Gastroesophageal sphincter (tissue), 3 donors: ENCODE results near the gene ITGB6.

Source experiments
- EP300 ChIP-seq: sonication (generic); formaldehyde crosslinking; IDR thresholded peaks from one replicate; pipeline ENCODE4 v1.6.1; 2017; ENCODE audit warnings: antibody characterized with exemption, mild to moderate bottlenecking
- POLR2A ChIP-seq, 2 donors: fragments of 450-650 bp; IDR thresholded peaks; one replicate each; pipeline ENCODE4 v1.6.1; 2017; ENCODE audit warnings: antibody characterized with exemption in 2 of 2, mild to moderate bottlenecking in 2 of 2, moderate library complexity in 1 of 2
- TF ChIP-seq, protein P1 (sequence below), 4 experiments: fragments of 200-600 bp in 2 of 4; fragments of 450-650 bp in 2 of 4; sonication (generic) in 1 of 4; IDR thresholded peaks; one replicate each; pipeline ENCODE4 v1.5.1; 2017 to 2019; ENCODE audit warnings: antibody characterized with exemption in 4 of 4, mild to moderate bottlenecking in 2 of 4, moderate library complexity in 2 of 4

DNA sequence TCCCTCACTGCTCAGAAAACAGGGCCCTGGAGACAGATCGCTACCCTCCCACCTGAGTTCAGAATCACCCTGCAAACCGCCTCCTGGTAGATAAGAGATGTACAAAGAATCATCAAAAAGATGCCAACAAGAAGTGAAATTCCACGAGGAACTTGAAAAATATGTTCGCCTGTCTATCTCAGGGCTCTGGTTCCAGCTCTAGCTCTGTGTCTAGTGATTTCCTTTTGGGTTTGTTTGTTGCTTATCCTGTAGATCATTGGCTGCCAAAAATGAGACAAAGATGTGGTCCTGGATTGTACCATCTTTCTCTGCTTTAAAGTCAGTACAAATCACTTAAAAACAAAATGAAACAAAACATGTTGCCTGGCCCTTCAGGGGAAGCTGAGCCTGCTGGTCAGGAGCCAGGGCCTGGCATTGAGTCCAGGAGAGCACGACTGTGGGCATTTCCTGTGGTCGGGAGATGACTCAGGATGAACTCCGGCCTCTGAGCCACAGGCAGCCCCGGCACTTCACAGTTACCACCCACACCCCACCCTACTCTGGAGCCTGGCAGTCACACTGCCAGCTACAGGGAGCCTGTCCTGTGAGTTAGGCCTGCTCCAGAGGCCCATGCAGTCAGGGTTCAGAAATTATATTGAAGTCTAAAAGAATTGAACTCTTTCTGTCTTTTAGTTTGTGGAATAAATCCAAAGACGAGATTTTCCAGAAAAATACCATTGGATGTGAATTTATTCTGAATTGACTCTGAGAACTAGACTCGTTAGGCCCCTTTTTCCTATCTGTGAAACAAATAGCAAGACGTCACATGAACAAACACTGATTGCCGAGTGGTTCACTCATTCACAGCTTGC is 8.0 kb upstream of the ITGB6 start:
- TF ChIP-seq, protein P1, sequence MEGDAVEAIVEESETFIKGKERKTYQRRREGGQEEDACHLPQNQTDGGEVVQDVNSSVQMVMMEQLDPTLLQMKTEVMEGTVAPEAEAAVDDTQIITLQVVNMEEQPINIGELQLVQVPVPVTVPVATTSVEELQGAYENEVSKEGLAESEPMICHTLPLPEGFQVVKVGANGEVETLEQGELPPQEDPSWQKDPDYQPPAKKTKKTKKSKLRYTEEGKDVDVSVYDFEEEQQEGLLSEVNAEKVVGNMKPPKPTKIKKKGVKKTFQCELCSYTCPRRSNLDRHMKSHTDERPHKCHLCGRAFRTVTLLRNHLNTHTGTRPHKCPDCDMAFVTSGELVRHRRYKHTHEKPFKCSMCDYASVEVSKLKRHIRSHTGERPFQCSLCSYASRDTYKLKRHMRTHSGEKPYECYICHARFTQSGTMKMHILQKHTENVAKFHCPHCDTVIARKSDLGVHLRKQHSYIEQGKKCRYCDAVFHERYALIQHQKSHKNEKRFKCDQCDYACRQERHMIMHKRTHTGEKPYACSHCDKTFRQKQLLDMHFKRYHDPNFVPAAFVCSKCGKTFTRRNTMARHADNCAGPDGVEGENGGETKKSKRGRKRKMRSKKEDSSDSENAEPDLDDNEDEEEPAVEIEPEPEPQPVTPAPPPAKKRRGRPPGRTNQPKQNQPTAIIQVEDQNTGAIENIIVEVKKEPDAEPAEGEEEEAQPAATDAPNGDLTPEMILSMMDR (IDR thresholded peaks at IDR 0.05), result no peak
- TF ChIP-seq EP300, result no peak
- TF ChIP-seq POLR2A (IDR thresholded peaks at IDR 0.05), result no peak
